Measurements from ENCODE around the gene ROBO1. TPM values are rescaled to one million over a fixed set of nuclear protein-coding genes. Genes with fewer than 3 reads are reported as not detected.

The ROBO1 gene
- total RNA-seq, 4 donors from 2014 or later: 12.3 to 112 (median 27.1) TPM

- Histone ChIP-seq H3K4me1 (no peaks in the 10 kb centered on the region), H3K9me3 (no peaks in the 10 kb centered on the region), H3K4me3 (no peak overlapping the region), H3K36me3 (no peaks in the 10 kb centered on the region), H3K27ac (no peak overlapping the region), H3K27me3 (no peaks in the 10 kb centered on the region)
- DNase-seq: no peak
- intact Hi-C loops (cut with DNase I; ENCODE audit: low total_unique reads): no loop called here
- TF ChIP-seq CTCF (IDR thresholded peaks at IDR 0.05) (no peak), POLR2A (IDR thresholded peaks at IDR 0.05) (no peak)
Observed at GRCh38 chr3:79597709-79598108, 170.1 kb downstream of the ROBO1 start.

- Histone ChIP-seq H3K36me3 (no peaks in the 10 kb centered on the region), H3K27me3 (no peaks in the 10 kb centered on the region), H3K4me3 (no peak overlapping the region), H3K4me1 (no peaks in the 10 kb centered on the region), H3K27ac (no peak overlapping the region), H3K9me3 (no peaks in the 10 kb centered on the region)
- intact Hi-C loops (cut with DNase I; ENCODE audit: low total_unique reads): no loop called here
- no peak for DNase-seq
- TF ChIP-seq POLR2A (IDR thresholded peaks at IDR 0.05): no peak
- TF ChIP-seq CTCF (IDR thresholded peaks at IDR 0.05): no peak
Observed at GRCh38 chr3:79587150-79587549, 180.6 kb downstream of the ROBO1 start.

- no peaks in the 10 kb centered on the region for H3K9me3 ChIP-seq
- H3K27ac ChIP-seq: no peak overlapping the region
- TF ChIP-seq CTCF (IDR thresholded peaks at IDR 0.05): no peak
- TF ChIP-seq POLR2A (IDR thresholded peaks at IDR 0.05): no peak
- no peaks in the 10 kb centered on the region for H3K27me3 ChIP-seq
- H3K36me3 ChIP-seq: no peaks in the 10 kb centered on the region
- no peak overlapping the region for H3K4me3 ChIP-seq
- no peak for DNase-seq
- intact Hi-C loops (cut with DNase I; ENCODE audit: low total_unique reads): no loop called here
- no peaks in the 10 kb centered on the region for H3K4me1 ChIP-seq
Observed at GRCh38 chr3:79586232-79586631, 181.6 kb downstream of the ROBO1 start.

- intact Hi-C loops (cut with DNase I; ENCODE audit: low total_unique reads): no loop called here
- H3K27me3 ChIP-seq: no peaks in the 10 kb centered on the region
- H3K27ac ChIP-seq: no peak overlapping the region
- no peak for DNase-seq
- no peaks in the 10 kb centered on the region for H3K36me3 ChIP-seq
- no peak for TF ChIP-seq POLR2A (IDR thresholded peaks at IDR 0.05)
- TF ChIP-seq CTCF (IDR thresholded peaks at IDR 0.05): no peak
- H3K9me3 ChIP-seq: no peaks in the 10 kb centered on the region
- H3K4me3 ChIP-seq: no peak overlapping the region
- H3K4me1 ChIP-seq: no peaks in the 10 kb centered on the region
Observed at GRCh38 chr3:79572930-79573329, 194.9 kb downstream of the ROBO1 start.

- no peak for DNase-seq
- no peaks in the 10 kb centered on the region for H3K27me3 ChIP-seq
- H3K4me3 ChIP-seq: no peak overlapping the region
- no peaks in the 10 kb centered on the region for H3K9me3 ChIP-seq
- intact Hi-C loops (cut with DNase I; ENCODE audit: low total_unique reads): no loop called here
- H3K27ac ChIP-seq: no peak overlapping the region
- no peaks in the 10 kb centered on the region for H3K36me3 ChIP-seq
- no peaks in the 10 kb centered on the region for H3K4me1 ChIP-seq
- TF ChIP-seq CTCF (IDR thresholded peaks at IDR 0.05) (no peak), POLR2A (IDR thresholded peaks at IDR 0.05) (no peak)
Observed at GRCh38 chr3:79568938-79569337, 198.9 kb downstream of the ROBO1 start.
